Mononuclear cell (primary cell): ENCODE measurements around the gene MEDAG. TPM values are rescaled to one million over a fixed set of nuclear protein-coding genes. Genes with fewer than 3 reads are reported as not detected.
"Not testable (repeated sequence)": the region's sequence is repeated elsewhere in the genome, so short reads cannot be mapped to it uniquely, and the experiment has no call there.

ENCODE experiments used
- H3K27me3 ChIP-seq: 2 replicates; pipeline ENCODE4 v1.6.0; 2011; ENCODE audit warnings: low read length, control low read depth; ENCODE audit not compliant: insufficient read depth
- H3K4me1 ChIP-seq: 2 replicates; pipeline ENCODE4 v1.5.1; 2011; ENCODE audit warnings: mild to moderate bottlenecking, low read length, control low read depth; ENCODE audit not compliant: insufficient read depth
- H3K4me3 ChIP-seq: 2 replicates; pipeline ENCODE4 v1.5.1; 2011; ENCODE audit warnings: mild to moderate bottlenecking, low read length, moderate library complexity
- H3K9me3 ChIP-seq: 2 replicates; pipeline ENCODE4 v1.5.1; 2011; ENCODE audit warnings: low read depth, mild to moderate bottlenecking, control low read depth, low read length
- total RNA-seq: library from RNA; depleted of rRNA; stranded (reverse); fragments of >200 nt; gene quantifications from one replicate; pipeline ENCODE4 v1.2.3, GENCODE V29; 2012

Gene MEDAG
- total RNA-seq, 1 donor = not detected

GRCh38 chr13:30915691-30916541 is 9.8 kb downstream of the MEDAG start:
- Histone ChIP-seq H3K4me3 (no peak overlapping the region), H3K4me1 (no peaks in the 10 kb centered on the region), H3K27me3 (peaks cover 11% of the 10 kb centered on the region), H3K9me3 (no peaks in the 10 kb centered on the region)

DNA sequence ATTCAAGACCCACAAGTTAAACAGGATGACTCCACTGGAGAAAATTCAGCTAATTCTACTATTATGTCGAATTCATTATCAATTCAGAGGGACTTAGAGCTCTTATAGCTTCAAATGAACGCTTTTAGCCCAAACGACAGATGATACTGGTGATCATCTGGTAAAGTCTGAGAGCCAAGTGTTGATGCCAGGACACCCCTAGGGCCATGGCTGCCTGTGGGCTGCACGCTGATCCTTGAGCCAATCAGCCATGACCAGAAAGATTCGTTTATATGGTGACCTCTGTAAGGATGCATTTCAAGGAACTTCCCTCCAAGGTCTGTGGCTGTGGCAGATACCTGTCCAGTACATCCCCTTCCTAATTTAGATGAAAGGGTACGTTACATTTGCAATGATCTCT is 10.9 kb downstream of the MEDAG start:
- Histone ChIP-seq H3K4me3 (no peak overlapping the region), H3K4me1 (no peaks in the 10 kb centered on the region), H3K27me3 (peaks cover 11% of the 10 kb centered on the region), H3K9me3 (no peaks in the 10 kb centered on the region)

DNA sequence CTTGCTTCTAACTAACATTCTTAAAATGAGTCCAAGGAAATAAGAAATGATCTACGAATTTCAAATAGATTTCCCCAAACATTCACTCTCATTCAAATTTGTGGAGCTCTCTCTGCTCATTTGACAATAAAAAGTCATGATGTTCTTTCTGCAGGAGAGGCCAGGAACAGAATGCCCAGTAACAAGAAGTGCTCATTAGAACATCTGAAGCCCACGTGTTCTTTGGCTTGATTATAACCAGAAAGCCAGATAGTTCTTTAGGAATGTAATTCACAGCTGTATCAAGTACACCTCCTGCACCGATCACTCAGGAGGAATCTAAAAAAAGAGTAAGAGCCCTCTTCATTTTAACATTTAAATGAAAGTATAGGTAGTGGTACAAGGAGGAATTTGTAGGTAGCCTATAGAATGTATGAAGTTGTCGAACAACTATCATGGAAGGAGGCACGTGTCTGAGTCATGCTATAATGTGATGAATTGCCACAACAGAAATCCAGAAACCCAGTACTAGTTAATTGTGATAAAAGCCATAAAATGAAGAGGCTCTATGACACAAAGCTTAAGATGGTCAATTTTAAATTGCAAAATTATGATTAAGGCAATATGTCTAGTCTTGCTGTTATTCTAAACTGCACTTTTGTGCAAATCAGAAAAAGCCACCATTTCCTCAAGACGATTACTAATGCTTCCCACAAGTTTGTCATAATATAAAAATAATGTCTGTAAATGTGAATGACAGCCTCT is 12.8 kb downstream of the MEDAG start:
- H3K27me3 ChIP-seq = peaks cover 11% of the 10 kb centered on the region
- no peak overlapping the region for H3K4me3 ChIP-seq
- H3K9me3 ChIP-seq = no peaks in the 10 kb centered on the region
- no peaks in the 10 kb centered on the region for H3K4me1 ChIP-seq

GRCh38 chr13:30920162-30920909 is 14.3 kb downstream of the MEDAG start:
- no peaks in the 10 kb centered on the region for H3K4me1 ChIP-seq
- no peak overlapping the region for H3K4me3 ChIP-seq
- no peaks in the 10 kb centered on the region for H3K9me3 ChIP-seq
- H3K27me3 ChIP-seq = peaks cover 7% of the 10 kb centered on the region

- H3K27me3 ChIP-seq = peaks cover 3% of the 10 kb centered on the region
- H3K4me1 ChIP-seq = no peaks in the 10 kb centered on the region
- no peaks in the 10 kb centered on the region for H3K9me3 ChIP-seq
- H3K4me3 ChIP-seq = no peak overlapping the region
Observed at GRCh38 chr13:30923418-30923817, 17.3 kb downstream of the MEDAG start.

- Histone ChIP-seq H3K4me3 (no peak overlapping the region), H3K27me3 (no peaks in the 10 kb centered on the region), H3K9me3 (no peaks in the 10 kb centered on the region), H3K4me1 (no peaks in the 10 kb centered on the region)
Observed at GRCh38 chr13:30924721-30925120, 18.6 kb downstream of the MEDAG start.

DNA sequence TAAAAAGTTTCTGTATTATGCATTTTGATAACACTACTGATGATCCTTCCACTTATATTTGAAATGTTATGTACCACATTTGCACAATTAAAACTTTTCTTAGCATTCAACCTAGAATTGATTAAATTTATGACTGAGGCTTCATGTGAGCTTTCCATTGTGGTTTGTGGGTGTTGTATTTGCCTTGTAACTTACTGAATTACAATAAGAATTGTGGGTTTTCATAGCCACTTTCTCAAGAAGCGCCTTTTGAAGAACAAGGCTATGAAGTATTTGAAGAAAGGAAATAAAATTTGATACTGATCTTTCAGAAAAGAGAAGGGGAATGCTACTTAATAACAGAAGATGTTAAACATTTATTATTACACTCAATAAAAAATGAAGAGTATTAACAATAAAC is 19.4 kb downstream of the MEDAG start:
- no peaks in the 10 kb centered on the region for H3K4me1 ChIP-seq
- no peaks in the 10 kb centered on the region for H3K9me3 ChIP-seq
- no peak overlapping the region for H3K4me3 ChIP-seq
- H3K27me3 ChIP-seq = no peaks in the 10 kb centered on the region

DNA sequence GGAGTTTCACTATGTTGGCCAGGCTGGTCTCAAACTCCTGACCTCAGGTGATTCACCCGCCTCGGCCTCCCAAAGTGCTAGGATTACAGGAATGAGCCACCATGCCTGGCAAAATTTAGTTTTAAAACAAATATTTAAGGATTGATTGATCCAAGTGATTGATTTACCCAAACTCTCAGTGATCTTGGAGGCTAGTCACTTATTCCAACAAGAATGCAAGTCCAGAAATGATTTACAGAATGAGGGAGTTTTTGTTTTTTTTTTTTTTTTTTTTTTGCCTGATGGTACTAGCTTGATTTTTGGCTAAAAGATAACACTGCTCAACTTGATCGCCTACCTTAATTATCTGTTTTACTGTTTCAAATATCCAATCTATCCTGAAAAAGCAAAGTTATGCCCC is 20.7 kb downstream of the MEDAG start:
- peaks cover 4% of the 10 kb centered on the region for H3K27me3 ChIP-seq
- no peaks in the 10 kb centered on the region for H3K4me1 ChIP-seq
- no peak overlapping the region for H3K4me3 ChIP-seq

DNA sequence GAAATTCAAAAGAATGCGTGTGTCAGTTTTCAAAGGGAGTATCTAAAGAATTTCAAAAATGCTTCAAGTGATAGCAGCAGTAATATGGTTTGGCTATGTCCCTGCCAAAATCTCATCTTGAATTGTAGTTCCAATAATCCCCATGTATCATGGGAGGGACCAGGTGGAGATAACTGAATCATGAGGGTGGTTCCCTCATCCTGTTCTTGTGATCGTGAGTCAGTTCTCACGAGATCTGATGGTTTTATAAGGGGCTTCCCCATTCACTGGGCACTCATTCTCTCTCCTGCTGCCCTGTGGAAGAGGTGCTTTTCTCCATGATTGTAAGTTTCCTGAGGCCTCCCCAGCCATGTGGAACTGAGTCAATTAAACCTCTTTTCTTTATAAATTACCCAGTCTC is 21.1 kb downstream of the MEDAG start:
- not testable (repeated sequence) for H3K9me3 ChIP-seq, H3K27me3 ChIP-seq, H3K4me3 ChIP-seq, H3K4me1 ChIP-seq

More for the DNA sequence above, 20.7 kb downstream of the MEDAG start:
- H3K9me3 ChIP-seq = no peaks in the 10 kb centered on the region

GRCh38 chr13:30927595-30927994 is 21.5 kb downstream of the MEDAG start:
- Histone ChIP-seq H3K27me3 (peaks cover 8% of the 10 kb centered on the region), H3K4me3 (no peak overlapping the region), H3K4me1 (no peaks in the 10 kb centered on the region), H3K9me3 (no peaks in the 10 kb centered on the region)

GRCh38 chr13:30928978-30929377 is 22.9 kb downstream of the MEDAG start:
- no peaks in the 10 kb centered on the region for H3K4me1 ChIP-seq
- H3K9me3 ChIP-seq = no peaks in the 10 kb centered on the region
- H3K27me3 ChIP-seq = peaks cover 8% of the 10 kb centered on the region
- no peak overlapping the region for H3K4me3 ChIP-seq

DNA sequence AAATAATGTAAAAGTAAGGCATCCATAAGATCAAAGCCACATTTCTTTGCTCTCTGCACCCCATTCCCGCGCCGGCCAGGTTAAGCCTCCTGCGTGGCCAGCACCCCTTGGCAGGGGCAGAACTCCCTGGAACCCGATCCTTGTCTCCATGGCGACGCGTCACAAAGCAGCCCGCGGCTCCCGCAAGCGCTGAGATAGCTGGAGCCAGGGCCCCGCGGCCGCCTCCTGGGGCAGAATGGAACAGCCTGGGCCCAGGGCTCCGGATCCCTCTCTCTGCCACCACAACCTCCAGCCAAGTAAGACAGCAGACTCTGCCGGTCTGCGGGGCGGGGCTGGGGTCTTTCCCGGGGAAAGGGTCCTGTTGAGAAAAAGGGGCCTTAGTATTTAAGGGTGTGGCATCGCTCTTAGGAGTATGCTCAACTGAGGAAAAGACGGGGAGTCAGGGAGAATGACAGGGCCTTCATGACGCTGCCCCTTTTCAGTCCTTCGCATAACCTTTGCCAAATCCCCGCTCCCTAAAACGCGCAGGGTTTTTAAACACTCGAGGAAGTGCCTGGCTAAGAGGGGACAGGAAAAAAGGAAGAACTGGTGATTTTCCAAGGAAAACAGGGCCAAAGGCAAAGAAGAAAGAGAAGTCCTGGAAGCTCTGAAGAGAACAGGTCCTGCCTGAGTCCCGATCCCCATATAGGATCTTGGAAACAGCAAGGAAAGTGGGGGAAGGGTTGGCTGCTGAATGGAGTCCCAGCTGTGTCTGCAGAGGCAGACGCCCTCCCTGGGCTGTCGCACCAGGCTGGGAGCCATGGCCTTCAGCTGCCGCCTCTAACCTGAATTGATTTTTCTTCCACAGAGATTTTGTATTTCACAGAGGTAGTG is 26.6 kb downstream of the MEDAG start, which contains the start of gene TEX26:
TEX26 (plus strand) TSS at position 176 of the 873 bp plus-strand sequence; CDS start at position 236, 60 bp downstream.
- Histone ChIP-seq H3K4me1 (no peaks in the 10 kb centered on the region), H3K4me3 (no peak within 1 kb of the TSS), H3K9me3 (no peaks in the 10 kb centered on the region), H3K27me3 (peaks cover 8% of the 10 kb centered on the region)

- no peaks in the 10 kb centered on the region for H3K4me1 ChIP-seq
- no peaks in the 10 kb centered on the region for H3K9me3 ChIP-seq
- no peak overlapping the region for H3K4me3 ChIP-seq
- H3K27me3 ChIP-seq = peaks cover 8% of the 10 kb centered on the region
Observed at GRCh38 chr13:30933354-30933670, 27.2 kb downstream of the MEDAG start.

GRCh38 chr13:30934381-30934780 is 28.3 kb downstream of the MEDAG start:
- peaks cover 8% of the 10 kb centered on the region for H3K27me3 ChIP-seq
- H3K4me3 ChIP-seq = no peak overlapping the region
- no peaks in the 10 kb centered on the region for H3K4me1 ChIP-seq
- H3K9me3 ChIP-seq = no peaks in the 10 kb centered on the region
